Measurements from ENCODE around the gene FAM53B.

Gene FAM53B

DNA sequence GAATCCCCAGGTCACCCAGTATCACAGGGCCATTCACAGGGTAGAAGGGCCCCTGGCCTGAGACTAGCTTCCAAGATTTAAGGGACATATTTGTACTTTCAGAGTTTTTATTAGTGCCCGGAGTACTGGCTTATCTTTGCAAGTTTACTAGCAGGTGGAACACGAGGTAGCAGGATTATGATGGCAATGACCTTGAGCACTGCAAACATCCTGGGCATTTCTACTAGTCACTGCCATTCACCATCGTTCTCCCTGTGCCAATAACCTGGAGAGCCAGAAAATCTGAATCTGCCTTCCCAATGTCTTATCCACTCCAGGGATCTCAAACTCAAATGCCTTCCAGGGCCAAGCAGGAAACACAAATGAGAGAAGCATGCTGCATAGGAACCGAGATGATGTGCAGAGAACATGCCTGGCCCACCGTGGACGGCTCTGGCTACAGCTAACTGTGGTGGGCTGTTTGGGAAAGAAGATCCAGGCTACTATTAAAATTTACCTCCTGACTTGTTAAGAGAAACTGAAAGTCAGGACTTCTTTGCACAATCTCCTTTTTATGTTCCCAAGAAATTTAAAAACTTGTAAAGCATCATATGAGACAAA, 16.7 kb downstream of the FAM53B start:
- no peak for TF ChIP-seq POLR2A (IDR thresholded peaks at IDR 0.05; ENCODE audit: low read length)
- no peak for TF ChIP-seq GATA1 (IDR thresholded peaks at IDR 0.05; ENCODE audit: low read depth, low read length)
- no peak for DNase-seq

DNA sequence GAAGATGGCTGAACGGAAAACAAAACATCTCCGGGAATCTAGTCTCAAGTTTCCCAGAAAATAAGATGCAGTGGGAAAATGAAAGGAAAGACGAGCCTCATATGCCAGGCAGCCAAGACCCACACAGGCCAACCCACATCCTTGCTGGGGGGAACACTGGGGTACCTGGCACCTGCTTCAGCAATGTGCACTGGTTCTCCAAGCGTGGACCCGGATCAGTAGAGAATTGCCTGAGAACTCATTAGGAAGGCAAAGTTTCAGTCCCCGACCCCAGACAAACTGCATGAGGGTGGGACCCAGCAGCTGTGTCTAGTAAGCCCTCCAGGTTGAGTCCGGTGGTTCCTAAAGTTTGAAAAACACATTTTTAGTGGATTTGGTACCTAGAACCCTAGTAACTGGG, 18.4 kb downstream of the FAM53B start:
- TF ChIP-seq GATA1 (IDR thresholded peaks at IDR 0.05; ENCODE audit: low read depth, low read length) (no peak), POLR2A (IDR thresholded peaks at IDR 0.05; ENCODE audit: low read length) (no peak)
- no peak for DNase-seq

DNA sequence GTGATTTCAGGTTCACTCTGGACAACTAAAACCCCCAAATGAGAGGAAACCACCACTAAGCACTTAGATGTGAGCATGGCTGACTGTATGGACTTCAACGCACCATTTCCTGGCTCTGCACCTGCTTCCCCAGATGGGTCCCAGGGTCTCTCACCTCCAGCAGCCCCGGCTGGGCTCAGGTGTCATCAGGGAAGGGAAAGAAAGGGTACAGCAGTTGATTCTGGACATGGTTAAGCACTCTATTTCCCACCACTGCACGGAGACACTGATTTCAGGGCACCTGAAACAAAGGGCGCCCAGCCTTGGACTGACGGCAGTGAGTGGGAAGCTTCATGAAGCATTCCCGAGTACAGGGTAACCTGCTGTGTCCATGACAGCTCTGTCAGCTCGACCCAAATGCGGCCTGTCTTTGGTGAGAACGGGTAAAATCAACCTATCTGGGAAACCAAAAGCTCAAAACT, 19.0 kb downstream of the FAM53B start:
- DNase-seq: no peak
- TF ChIP-seq GATA1 (IDR thresholded peaks at IDR 0.05; ENCODE audit: low read depth, low read length) (no peak), POLR2A (IDR thresholded peaks at IDR 0.05; ENCODE audit: low read length) (no peak)

DNA sequence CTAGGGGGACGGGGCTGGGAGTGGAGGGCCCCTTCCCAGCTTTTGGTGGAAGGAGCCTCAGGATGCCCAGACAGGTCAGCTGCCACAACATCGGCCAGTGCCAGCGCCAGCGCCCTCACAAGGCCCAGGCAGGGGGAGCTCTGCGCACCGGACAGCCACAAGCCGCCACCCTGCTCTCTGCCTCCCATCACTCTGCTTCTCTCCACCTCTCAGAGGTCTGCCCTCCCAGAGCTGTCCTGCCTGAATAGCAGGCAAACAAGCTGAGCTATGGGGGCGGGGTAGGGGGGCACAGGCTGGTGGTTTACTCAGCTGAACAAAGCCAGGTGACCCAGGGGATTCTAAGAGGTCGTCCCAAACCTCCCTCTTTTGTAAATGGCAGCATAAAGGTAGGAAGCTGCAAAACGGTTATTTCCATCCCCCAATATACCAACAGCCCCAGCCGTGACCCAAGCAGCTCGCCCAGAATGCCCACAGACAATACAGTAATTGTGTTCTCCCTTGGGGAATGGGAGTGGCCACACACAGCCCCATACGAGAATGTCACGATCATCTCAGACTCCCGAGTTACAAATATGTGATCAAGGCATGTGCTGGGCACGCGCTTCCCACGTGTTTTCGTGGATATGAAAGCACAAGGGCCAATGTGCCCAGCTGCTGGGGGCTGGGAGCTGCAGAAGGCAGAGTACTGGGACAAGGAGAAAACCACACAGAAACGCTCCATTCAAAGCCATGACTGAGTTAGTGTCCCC, 19.7 kb downstream of the FAM53B start:
- DNase-seq: no peak
- TF ChIP-seq POLR2A (IDR thresholded peaks at IDR 0.05; ENCODE audit: low read length): no peak
- TF ChIP-seq GATA1 (IDR thresholded peaks at IDR 0.05; ENCODE audit: low read depth, low read length): no peak

DNA sequence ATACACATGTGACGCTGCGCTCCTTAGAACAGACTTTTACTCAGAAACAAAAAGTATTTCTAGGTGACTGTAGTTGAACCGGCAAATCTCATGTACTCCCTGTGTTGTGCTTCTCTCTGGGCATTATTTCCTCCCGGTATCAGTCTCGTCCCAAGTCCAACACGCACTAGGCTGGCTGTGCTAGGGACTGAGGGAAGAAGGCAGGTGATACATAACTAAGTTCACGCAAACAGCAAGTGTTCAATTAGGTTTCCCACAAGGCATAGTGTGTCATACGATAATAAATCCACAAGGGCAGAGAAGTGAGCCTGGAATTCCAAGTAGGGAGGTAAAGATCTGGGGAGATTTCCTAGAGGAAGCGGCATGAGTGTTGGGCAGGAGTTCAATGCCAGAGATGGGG, 20.4 kb downstream of the FAM53B start:
- no peak for DNase-seq
- no peak for TF ChIP-seq GATA1 (IDR thresholded peaks at IDR 0.05; ENCODE audit: low read depth, low read length)
- no peak for TF ChIP-seq POLR2A (IDR thresholded peaks at IDR 0.05; ENCODE audit: low read length)

DNA sequence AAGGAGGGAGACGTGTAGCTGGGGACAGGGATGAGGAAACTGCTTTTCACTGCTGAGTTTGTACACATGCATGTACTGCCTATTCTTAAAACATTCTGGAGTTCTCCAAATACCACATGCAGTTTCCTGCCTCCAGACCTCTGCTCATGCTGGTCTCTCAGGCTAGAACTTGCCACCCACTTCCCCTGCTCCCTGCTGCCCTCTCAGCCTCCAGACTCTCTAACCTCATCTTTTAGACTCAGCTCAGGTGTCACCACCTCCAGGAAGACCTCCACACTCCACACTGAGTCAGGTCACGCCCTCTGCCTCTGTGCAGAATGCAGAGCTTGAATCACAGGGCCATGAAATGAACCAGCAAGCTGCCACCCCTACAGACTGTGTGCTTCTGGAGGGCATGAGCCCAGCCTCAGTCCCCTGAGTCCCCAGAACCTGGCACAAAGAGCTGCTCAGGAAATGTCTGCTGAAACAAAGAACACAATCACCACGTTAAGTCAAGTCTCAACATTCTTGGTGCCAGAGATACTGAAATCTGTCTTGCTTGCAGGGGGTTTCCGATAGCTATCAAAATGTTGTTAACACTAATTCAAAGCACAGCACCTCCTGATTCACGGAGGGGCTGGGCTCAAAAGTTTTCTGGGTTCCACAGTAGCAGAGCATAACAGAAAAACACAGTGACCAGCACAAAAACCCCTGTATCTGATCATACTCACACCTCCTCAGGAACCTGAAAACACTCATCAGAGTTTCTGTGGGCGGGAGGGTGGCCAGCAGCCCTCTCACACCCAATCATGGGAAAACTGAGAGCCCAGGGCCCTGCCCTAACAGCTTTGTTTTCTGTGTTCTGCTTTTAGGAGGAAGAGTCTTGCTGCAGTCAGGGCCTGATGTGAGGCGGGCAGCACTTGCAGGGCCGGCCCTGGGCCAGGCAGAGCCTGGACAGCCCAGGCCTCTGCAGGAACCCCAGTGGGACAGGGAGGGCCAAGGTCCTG, 21.1 kb downstream of the FAM53B start:
- no peak for TF ChIP-seq GATA1 (IDR thresholded peaks at IDR 0.05; ENCODE audit: low read depth, low read length)
- no peak for TF ChIP-seq POLR2A (IDR thresholded peaks at IDR 0.05; ENCODE audit: low read length)
- peak; percentile 58 to 63 for DNase-seq

DNA sequence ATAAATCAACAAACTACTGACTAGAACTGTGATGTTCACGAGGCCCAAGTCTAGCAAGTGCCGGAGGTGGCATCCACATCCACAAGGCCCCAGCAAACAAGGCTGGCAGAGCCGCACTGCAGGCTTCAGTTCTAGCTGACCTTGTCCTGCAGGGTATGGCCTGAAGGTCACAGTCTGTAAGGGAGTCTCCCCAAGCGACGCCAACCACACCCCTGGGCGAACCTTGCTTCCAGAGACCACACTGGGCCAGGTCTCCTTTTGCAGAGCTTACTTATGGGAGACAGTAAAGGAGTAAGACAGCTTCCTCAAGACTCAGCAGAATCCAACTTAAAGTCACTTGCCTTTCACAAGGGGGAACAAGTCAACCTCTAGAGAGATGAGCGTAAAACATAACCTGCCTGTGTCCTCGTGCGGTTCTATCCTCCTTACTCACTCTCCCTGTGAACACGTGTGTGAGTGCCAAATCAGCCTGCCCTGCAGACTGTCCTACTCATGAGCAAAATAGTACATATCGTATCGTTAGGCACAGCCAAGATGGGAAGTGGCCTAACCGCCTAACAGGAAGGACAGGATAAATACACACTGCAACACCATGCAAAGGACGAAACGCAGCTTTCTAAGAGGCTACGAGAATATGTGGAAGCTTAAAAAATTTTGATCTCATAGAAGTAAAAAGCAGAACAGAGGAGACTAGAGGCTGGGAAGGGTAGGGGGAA, 22.7 kb downstream of the FAM53B start:
- TF ChIP-seq GATA1 (IDR thresholded peaks at IDR 0.05; ENCODE audit: low read depth, low read length): no peak
- DNase-seq: peak; percentile 73 to 75

DNA sequence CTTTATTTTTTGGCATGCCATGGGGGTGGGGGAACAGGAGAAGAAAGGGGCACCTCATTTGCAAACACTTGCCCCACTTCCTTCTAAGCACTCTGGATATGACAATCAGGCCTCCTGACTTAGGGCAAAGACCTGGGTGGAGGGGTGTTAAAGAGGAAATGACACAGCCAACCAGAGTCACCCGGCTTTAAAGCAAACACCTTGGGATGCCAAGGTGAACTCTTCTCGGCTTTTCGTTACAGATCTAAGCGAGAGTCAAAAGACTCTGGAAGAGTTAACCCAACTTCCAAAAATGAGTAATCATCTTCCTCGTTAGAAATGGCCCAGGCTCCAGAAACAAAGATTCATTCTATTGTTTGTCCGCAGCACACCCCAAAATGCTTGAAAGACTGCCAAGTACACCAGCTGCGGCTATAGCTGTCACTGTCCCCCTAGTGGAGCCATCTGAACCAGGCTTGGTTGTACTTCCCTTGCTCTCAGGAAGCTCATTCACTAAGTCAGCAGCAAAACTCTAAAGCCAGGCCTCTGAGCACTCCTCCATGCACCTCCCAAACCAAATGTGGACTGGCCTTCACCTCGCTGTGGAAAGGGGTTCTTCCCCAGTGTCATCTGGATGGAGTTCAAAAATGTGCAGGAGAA, 24.8 kb downstream of the FAM53B start:
- TF ChIP-seq POLR2A (IDR thresholded peaks at IDR 0.05; ENCODE audit: low read length): no peak
- TF ChIP-seq GATA1 (IDR thresholded peaks at IDR 0.05; ENCODE audit: low read depth, low read length): no peak

DNA sequence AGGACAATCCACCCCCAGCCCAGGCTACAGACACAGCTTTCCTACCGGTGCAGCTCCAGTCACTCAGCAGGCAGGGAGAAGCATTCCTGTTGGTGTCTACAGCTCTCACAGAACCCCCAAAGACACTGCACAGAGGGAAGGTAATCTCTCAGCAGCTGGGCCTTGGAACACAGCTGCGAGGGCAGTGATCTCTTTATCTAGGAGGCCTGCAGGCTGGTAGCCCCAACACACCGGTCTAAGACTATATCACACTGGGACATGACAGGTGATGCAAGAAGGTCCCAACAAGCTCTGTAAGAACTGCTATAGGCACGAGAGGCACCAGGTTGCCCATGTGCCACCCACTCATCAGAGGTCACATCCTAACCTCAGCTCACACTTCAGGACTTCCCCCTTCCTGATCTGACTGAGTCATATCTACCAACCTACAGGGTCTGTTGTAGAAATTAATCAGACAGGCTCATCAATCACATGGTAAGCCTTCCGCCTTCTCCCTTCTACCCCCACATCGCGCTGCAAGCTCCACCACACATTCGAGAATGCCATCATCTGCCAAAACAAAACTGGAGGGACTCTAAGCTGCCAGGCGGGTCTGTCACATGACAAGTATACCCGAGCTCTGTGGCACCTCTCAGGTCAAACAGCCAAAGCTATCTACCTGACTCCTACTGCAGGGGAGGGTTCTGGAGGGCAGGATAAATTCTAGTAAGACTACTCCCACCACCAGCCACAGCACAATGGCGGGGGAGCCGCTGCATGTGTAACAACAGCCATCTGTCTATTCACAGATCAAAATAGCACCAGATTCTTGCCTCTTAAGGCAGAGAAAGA, 26.1 kb downstream of the FAM53B start:
- peak; percentile 97 to 100 for DNase-seq
- TF ChIP-seq GATA1 (IDR thresholded peaks at IDR 0.05; ENCODE audit: low read depth, low read length) (peak; percentile 96), POLR2A (IDR thresholded peaks at IDR 0.05; ENCODE audit: low read length) (peak; percentile 68)

More for the DNA sequence above, 24.8 kb downstream of the FAM53B start:
- peak; percentile 86 to 90 for DNase-seq

DNA sequence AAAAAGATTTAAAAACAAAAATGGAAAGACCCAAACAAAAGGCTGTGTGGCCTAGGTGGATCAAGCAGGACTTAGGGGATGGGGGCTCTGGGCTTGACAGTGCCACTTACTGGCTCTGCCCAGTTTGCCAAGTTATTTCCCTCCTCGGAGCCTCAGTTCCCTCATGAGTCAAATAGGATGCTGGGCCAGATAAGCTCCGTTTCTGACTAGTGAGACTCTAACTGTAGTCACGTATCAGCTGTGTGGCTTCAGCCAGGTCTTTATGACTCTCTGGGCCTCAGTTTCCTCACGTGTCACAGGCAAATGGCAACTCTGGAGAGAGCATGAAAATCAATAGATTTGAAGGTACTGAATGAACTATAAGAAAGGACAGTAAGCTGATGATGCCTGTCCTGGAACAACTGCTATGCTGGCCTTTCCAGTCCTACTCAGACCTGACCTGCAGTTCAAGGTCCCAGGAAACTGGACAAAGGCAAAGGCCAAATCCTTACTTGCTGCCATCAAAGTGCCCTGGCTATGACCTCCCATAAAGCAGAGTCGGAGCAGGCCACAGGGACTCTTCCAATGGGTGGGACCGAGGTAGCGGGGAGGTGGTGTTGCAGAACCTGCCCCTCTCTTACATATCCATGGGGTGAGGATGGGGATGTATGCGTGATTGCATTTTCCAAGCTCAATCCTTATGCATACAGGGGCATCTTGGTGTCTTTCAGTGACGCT, 27.0 kb downstream of the FAM53B start:
- peak; percentile 67 to 77 for DNase-seq
- TF ChIP-seq POLR2A (IDR thresholded peaks at IDR 0.05; ENCODE audit: low read length) (no peak), GATA1 (IDR thresholded peaks at IDR 0.05; ENCODE audit: low read depth, low read length) (no peak)

DNA sequence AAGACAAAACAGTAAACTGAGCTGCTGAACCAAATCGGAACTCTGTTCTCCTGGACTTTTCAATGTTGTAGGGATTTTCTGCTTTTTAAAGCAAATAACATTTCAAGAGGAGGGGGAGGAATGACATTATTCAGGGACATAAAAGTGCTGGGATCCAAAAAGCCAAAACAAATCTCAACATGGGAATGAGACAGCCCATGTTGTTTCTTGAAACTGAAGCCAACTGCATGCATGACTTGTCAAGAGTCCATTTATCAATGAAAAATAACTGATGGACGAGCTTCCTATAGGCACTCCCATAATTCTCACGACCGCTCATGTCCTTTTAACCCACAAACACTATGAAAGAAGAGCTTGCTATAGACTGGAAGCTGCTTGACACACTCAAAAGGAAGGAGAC, 27.8 kb downstream of the FAM53B start:
- peak in 1 of 2 experiments; percentile 61 for DNase-seq
- TF ChIP-seq GATA1 (IDR thresholded peaks at IDR 0.05; ENCODE audit: low read depth, low read length): no peak
- TF ChIP-seq POLR2A (IDR thresholded peaks at IDR 0.05; ENCODE audit: low read length): no peak

DNA sequence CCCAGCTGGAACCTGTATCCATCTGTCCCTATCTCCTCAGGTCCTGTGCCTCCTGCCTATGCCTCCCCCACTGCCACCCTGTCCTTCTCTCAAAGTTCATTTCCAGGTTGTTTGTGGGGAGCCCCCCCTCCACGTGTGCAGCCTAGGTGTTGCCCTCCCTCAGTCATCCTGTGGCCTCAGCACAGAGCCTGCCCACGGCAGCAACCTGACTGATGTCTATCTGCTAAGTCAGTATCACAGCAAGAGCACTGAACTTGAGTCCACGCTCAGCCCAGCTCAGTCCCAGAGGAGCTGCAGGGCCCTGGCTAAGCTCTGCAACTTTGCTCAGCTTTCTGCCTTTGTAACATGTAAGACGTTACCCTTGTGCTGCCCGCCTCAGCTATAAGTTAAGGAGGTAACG, 28.7 kb downstream of the FAM53B start:
- DNase-seq: peak; percentile 51 to 61
- TF ChIP-seq GATA1 (IDR thresholded peaks at IDR 0.05; ENCODE audit: low read depth, low read length) (no peak), POLR2A (IDR thresholded peaks at IDR 0.05; ENCODE audit: low read length) (no peak)

Data from erythroblast (primary cell).